HL-60 (cell line): Measurements from ENCODE around the gene GNPTAB.

Source experiments
- DNase-seq, 2 experiments: peaks; one replicate each; pipeline ENCODE4 v3.0.0-alpha.2; 2010 to 2020; ENCODE audit warnings: low read depth in 1 of 2, low spot score in 1 of 2
- H3K27ac ChIP-seq: fragments of 250-450 bp; sonication (Bioruptor Pico); replicated peaks from 2 replicates; pipeline ENCODE4 v1.5.1; 2020; ENCODE audit warnings: mild to moderate bottlenecking, moderate library complexity
- H3K27me3 ChIP-seq: fragments of 250-450 bp; sonication (Bioruptor Pico); 2 replicates; pipeline ENCODE4 v1.5.1; 2021; ENCODE audit warnings: mild to moderate bottlenecking, moderate library complexity; ENCODE audit not compliant: insufficient read depth, poor library complexity, severe bottlenecking
- H3K4me3 ChIP-seq: replicated peaks from 2 replicates; pipeline ENCODE4 v1.5.1; 2011; ENCODE audit warnings: mild to moderate bottlenecking, control low read depth, low read length; ENCODE audit not compliant: insufficient read depth
- CTCF ChIP-seq: IDR thresholded peaks from one replicate; pipeline ENCODE4 v1.5.1; 2011; ENCODE audit warnings: low read length, control low read depth, inconsistent platforms; ENCODE audit not compliant: insufficient read depth
- GABPA ChIP-seq: IDR thresholded peaks from 2 replicates; pipeline ENCODE4 v1.6.1; 2012; ENCODE audit warnings: low read depth
- POLR2AphosphoS5 ChIP-seq: IDR thresholded peaks from 2 replicates; pipeline ENCODE4 v1.6.1; 2012; ENCODE audit warnings: low read depth
- REST ChIP-seq: IDR thresholded peaks from 2 replicates; pipeline ENCODE4 v1.6.1; 2012; ENCODE audit warnings: low read depth; ENCODE audit not compliant: insufficient replicate concordance
- SPI1 ChIP-seq: IDR thresholded peaks from 2 replicates; pipeline ENCODE4 v1.6.1; 2012; ENCODE audit warnings: low read depth, mild to moderate bottlenecking, borderline replicate concordance

Gene GNPTAB

GRCh38 chr12:101759396-101760047 is 71.2 kb downstream of the GNPTAB start:
- no peaks in the 10 kb centered on the region for H3K27me3 ChIP-seq
- TF ChIP-seq REST (no peak), CTCF (peak; percentile 83)
- no peak overlapping the region for H3K27ac ChIP-seq
- no peak for DNase-seq
- no peak overlapping the region for H3K4me3 ChIP-seq

GRCh38 chr12:101750152-101750551 is 80.6 kb downstream of the GNPTAB start:
- no peak for TF ChIP-seq CTCF
- no peak for TF ChIP-seq POLR2AphosphoS5
- no peak for TF ChIP-seq GABPA
- TF ChIP-seq REST = no peak
- TF ChIP-seq SPI1 = no peak
- Histone ChIP-seq H3K27ac (no peak overlapping the region), H3K4me3 (no peak overlapping the region), H3K27me3 (no peaks in the 10 kb centered on the region)
- no peak for DNase-seq

GRCh38 chr12:101749657-101750056 is 81.1 kb downstream of the GNPTAB start:
- TF ChIP-seq REST (no peak), POLR2AphosphoS5 (0 out of 2 replicates have a peak, but pooled peaks have one; percentile 23)
- H3K4me3 ChIP-seq = no peak overlapping the region
- H3K27me3 ChIP-seq = no peaks in the 10 kb centered on the region
- H3K27ac ChIP-seq = no peak overlapping the region
- DNase-seq = no peak

GRCh38 chr12:101748907-101749306 is 81.9 kb downstream of the GNPTAB start:
- no peak for TF ChIP-seq SPI1
- no peak for TF ChIP-seq CTCF
- TF ChIP-seq POLR2AphosphoS5 = no peak
- no peak for TF ChIP-seq REST
- TF ChIP-seq GABPA = no peak
- no peak overlapping the region for H3K4me3 ChIP-seq
- H3K27ac ChIP-seq = no peak overlapping the region
- DNase-seq = no peak
- no peaks in the 10 kb centered on the region for H3K27me3 ChIP-seq
